ENCODE measurements around the gene CYLD. TPM values are rescaled to one million over a fixed set of nuclear protein-coding genes. Genes with fewer than 3 reads are reported as not detected.

Gene CYLD
- polyA plus RNA-seq, 4 donors = 6.0 to 18.4 (median 7.6) TPM

- no peaks in the 10 kb centered on the region for H3K27me3 ChIP-seq (ENCODE audit: control insufficient read depth in 3 of 3, insufficient read depth in 3 of 3, low read length in 3 of 3)
- FAIRE-seq (no peak), DNase-seq (no peak)
- no peaks in the 10 kb centered on the region for H3K9me3 ChIP-seq (ENCODE audit: control insufficient read depth in 2 of 2, insufficient read depth in 1 of 2, low read depth in 1 of 2, low read length in 1 of 2)
- H3K36me3 ChIP-seq (ENCODE audit: control insufficient read depth in 3 of 3, insufficient read depth in 2 of 3, low read depth in 1 of 3, low read length in 3 of 3) = peaks cover 0 to 4% (median 2%) of the 10 kb centered on the region in 3 donors
- WGBS, 3 donors = 93 to 97% (median 93%) methylated on average over 3 of the region's 3 CpGs
- no peaks in the 10 kb centered on the region for H3K4me1 ChIP-seq (ENCODE audit: control insufficient read depth in 3 of 3, insufficient read depth in 2 of 3, low read depth in 1 of 3, low read length in 2 of 3)
- no peak overlapping the region for H3K4me3 ChIP-seq (ENCODE audit: low read depth in 1 of 3, low read length in 3 of 3)
- H3K27ac ChIP-seq (ENCODE audit: low read depth in 1 of 3, low read length in 2 of 3) = no peak overlapping the region
Measured at GRCh38 chr16:50771366-50771765, 29.5 kb downstream of the CYLD start.

- Histone ChIP-seq H3K9me3 (ENCODE audit: control insufficient read depth in 2 of 2, insufficient read depth in 1 of 2, low read depth in 1 of 2, low read length in 1 of 2) (no peaks in the 10 kb centered on the region), H3K36me3 (ENCODE audit: control insufficient read depth in 3 of 3, insufficient read depth in 2 of 3, low read depth in 1 of 3, low read length in 3 of 3) (peaks cover 0 to 4% (median 2%) of the 10 kb centered on the region in 3 donors), H3K27me3 (ENCODE audit: control insufficient read depth in 3 of 3, insufficient read depth in 3 of 3, low read length in 3 of 3) (no peaks in the 10 kb centered on the region), H3K4me1 (ENCODE audit: control insufficient read depth in 3 of 3, insufficient read depth in 2 of 3, low read depth in 1 of 3, low read length in 2 of 3) (peaks cover 0 to 4% (median 0%) of the 10 kb centered on the region in 3 donors), H3K4me3 (ENCODE audit: low read depth in 1 of 3, low read length in 3 of 3) (no peak overlapping the region), H3K27ac (ENCODE audit: low read depth in 1 of 3, low read length in 2 of 3) (no peak overlapping the region)
- no peak for FAIRE-seq
- WGBS, 3 donors = 94 to 96% (median 95%) methylated on average over 5 of the region's 5 CpGs
- no peak for DNase-seq
Measured at GRCh38 chr16:50774405-50774804, 32.5 kb downstream of the CYLD start.

GRCh38 chr16:50774960-50775359 lies 33.1 kb downstream of the CYLD start:
- Histone ChIP-seq H3K4me3 (ENCODE audit: low read depth in 1 of 3, low read length in 3 of 3) (no peak overlapping the region), H3K27ac (ENCODE audit: low read depth in 1 of 3, low read length in 2 of 3) (no peak overlapping the region), H3K9me3 (ENCODE audit: control insufficient read depth in 2 of 2, insufficient read depth in 1 of 2, low read depth in 1 of 2, low read length in 1 of 2) (no peaks in the 10 kb centered on the region), H3K27me3 (ENCODE audit: control insufficient read depth in 3 of 3, insufficient read depth in 3 of 3, low read length in 3 of 3) (no peaks in the 10 kb centered on the region), H3K4me1 (ENCODE audit: control insufficient read depth in 3 of 3, insufficient read depth in 2 of 3, low read depth in 1 of 3, low read length in 2 of 3) (peaks cover 0 to 4% (median 0%) of the 10 kb centered on the region in 3 donors), H3K36me3 (ENCODE audit: control insufficient read depth in 3 of 3, insufficient read depth in 2 of 3, low read depth in 1 of 3, low read length in 3 of 3) (peaks cover 0 to 6% (median 4%) of the 10 kb centered on the region in 3 donors)
- FAIRE-seq = peak; percentile 30
- no peak for DNase-seq
- 85 to 93% (median 90%) methylated on average over 3 of the region's 3 CpGs for WGBS, 3 donors

GRCh38 chr16:50776037-50776436 lies 34.2 kb downstream of the CYLD start:
- DNase-seq = peak; percentile 74 to 82
- WGBS, 3 donors = 14 to 61% (median 37%) methylated on average over 1 of the region's 1 CpG
- peaks cover 0 to 4% (median 0%) of the 10 kb centered on the region in 3 donors for H3K4me1 ChIP-seq (ENCODE audit: control insufficient read depth in 3 of 3, insufficient read depth in 2 of 3, low read depth in 1 of 3, low read length in 2 of 3)
- no peak overlapping the region for H3K4me3 ChIP-seq (ENCODE audit: low read depth in 1 of 3, low read length in 3 of 3)
- FAIRE-seq = peak; percentile 5
- H3K27ac ChIP-seq (ENCODE audit: low read depth in 1 of 3, low read length in 2 of 3) = peak overlapping the region in 1 of 3 donors; percentile 37
- H3K36me3 ChIP-seq (ENCODE audit: control insufficient read depth in 3 of 3, insufficient read depth in 2 of 3, low read depth in 1 of 3, low read length in 3 of 3) = peaks cover 3 to 6% (median 4%) of the 10 kb centered on the region in 3 donors
- H3K9me3 ChIP-seq (ENCODE audit: control insufficient read depth in 2 of 2, insufficient read depth in 1 of 2, low read depth in 1 of 2, low read length in 1 of 2) = no peaks in the 10 kb centered on the region
- H3K27me3 ChIP-seq (ENCODE audit: control insufficient read depth in 3 of 3, insufficient read depth in 3 of 3, low read length in 3 of 3) = no peaks in the 10 kb centered on the region

GRCh38 chr16:50778284-50779163 lies 36.6 kb downstream of the CYLD start:
- Histone ChIP-seq H3K27ac (ENCODE audit: low read depth in 1 of 3, low read length in 2 of 3) (no peak overlapping the region), H3K36me3 (ENCODE audit: control insufficient read depth in 3 of 3, insufficient read depth in 2 of 3, low read depth in 1 of 3, low read length in 3 of 3) (peaks cover 5 to 13% (median 8%) of the 10 kb centered on the region in 3 donors), H3K9me3 (ENCODE audit: control insufficient read depth in 2 of 2, insufficient read depth in 1 of 2, low read depth in 1 of 2, low read length in 1 of 2) (no peaks in the 10 kb centered on the region), H3K27me3 (ENCODE audit: control insufficient read depth in 3 of 3, insufficient read depth in 3 of 3, low read length in 3 of 3) (no peaks in the 10 kb centered on the region), H3K4me3 (ENCODE audit: low read depth in 1 of 3, low read length in 3 of 3) (no peak overlapping the region), H3K4me1 (ENCODE audit: control insufficient read depth in 3 of 3, insufficient read depth in 2 of 3, low read depth in 1 of 3, low read length in 2 of 3) (peaks cover 0 to 4% (median 0%) of the 10 kb centered on the region in 3 donors)
- WGBS, 3 donors = 48 to 52% (median 50%) methylated on average over 1 of the region's 1 CpG
- FAIRE-seq = no peak
- DNase-seq = no peak

- Histone ChIP-seq H3K9me3 (ENCODE audit: control insufficient read depth in 2 of 2, insufficient read depth in 1 of 2, low read depth in 1 of 2, low read length in 1 of 2) (no peaks in the 10 kb centered on the region), H3K4me1 (ENCODE audit: control insufficient read depth in 3 of 3, insufficient read depth in 2 of 3, low read depth in 1 of 3, low read length in 2 of 3) (peaks cover 0 to 4% (median 0%) of the 10 kb centered on the region in 3 donors), H3K27ac (ENCODE audit: low read depth in 1 of 3, low read length in 2 of 3) (peak overlapping the region in 1 of 3 donors; percentile 73), H3K36me3 (ENCODE audit: control insufficient read depth in 3 of 3, insufficient read depth in 2 of 3, low read depth in 1 of 3, low read length in 3 of 3) (peaks cover 5 to 11% (median 9%) of the 10 kb centered on the region in 3 donors), H3K4me3 (ENCODE audit: low read depth in 1 of 3, low read length in 3 of 3) (no peak overlapping the region), H3K27me3 (ENCODE audit: control insufficient read depth in 3 of 3, insufficient read depth in 3 of 3, low read length in 3 of 3) (no peaks in the 10 kb centered on the region)
- DNase-seq (no peak), FAIRE-seq (no peak)
- WGBS, 3 donors = 85 to 95% (median 91%) methylated on average over 7 of the region's 7 CpGs
Measured at GRCh38 chr16:50781043-50781442, 39.2 kb downstream of the CYLD start.

GRCh38 chr16:50781518-50781917 lies 39.6 kb downstream of the CYLD start:
- H3K36me3 ChIP-seq (ENCODE audit: control insufficient read depth in 3 of 3, insufficient read depth in 2 of 3, low read depth in 1 of 3, low read length in 3 of 3) = peaks cover 5 to 13% (median 9%) of the 10 kb centered on the region in 3 donors
- FAIRE-seq (no peak), DNase-seq (no peak)
- no peak overlapping the region for H3K27ac ChIP-seq (ENCODE audit: low read depth in 1 of 3, low read length in 2 of 3)
- no peaks in the 10 kb centered on the region for H3K27me3 ChIP-seq (ENCODE audit: control insufficient read depth in 3 of 3, insufficient read depth in 3 of 3, low read length in 3 of 3)
- 76 to 85% (median 79%) methylated on average over 3 of the region's 3 CpGs for WGBS, 3 donors
- H3K4me3 ChIP-seq (ENCODE audit: low read depth in 1 of 3, low read length in 3 of 3) = no peak overlapping the region
- no peaks in the 10 kb centered on the region for H3K9me3 ChIP-seq (ENCODE audit: control insufficient read depth in 2 of 2, insufficient read depth in 1 of 2, low read depth in 1 of 2, low read length in 1 of 2)
- H3K4me1 ChIP-seq (ENCODE audit: control insufficient read depth in 3 of 3, insufficient read depth in 2 of 3, low read depth in 1 of 3, low read length in 2 of 3) = peaks cover 0 to 4% (median 0%) of the 10 kb centered on the region in 3 donors

GRCh38 chr16:50789757-50790156 lies 47.9 kb downstream of the CYLD start:
- Histone ChIP-seq H3K27me3 (ENCODE audit: control insufficient read depth in 3 of 3, insufficient read depth in 3 of 3, low read length in 3 of 3) (no peaks in the 10 kb centered on the region), H3K9me3 (ENCODE audit: control insufficient read depth in 2 of 2, insufficient read depth in 1 of 2, low read depth in 1 of 2, low read length in 1 of 2) (no peaks in the 10 kb centered on the region), H3K4me1 (ENCODE audit: control insufficient read depth in 3 of 3, insufficient read depth in 2 of 3, low read depth in 1 of 3, low read length in 2 of 3) (no peaks in the 10 kb centered on the region), H3K36me3 (ENCODE audit: control insufficient read depth in 3 of 3, insufficient read depth in 2 of 3, low read depth in 1 of 3, low read length in 3 of 3) (peaks cover 2 to 14% (median 10%) of the 10 kb centered on the region in 3 donors), H3K27ac (ENCODE audit: low read depth in 1 of 3, low read length in 2 of 3) (no peak overlapping the region), H3K4me3 (ENCODE audit: low read depth in 1 of 3, low read length in 3 of 3) (no peak overlapping the region)
- DNase-seq (no peak), FAIRE-seq (no peak)
